Erythroblast (primary cell): ENCODE data around the gene TMEM234.
A peak's percentile ranks its signal among the peaks of the same experiment; 100 is the strongest.

Experiments
- DNase-seq, 2 experiments: peaks; one replicate each; lab custom pipeline; 2025; lab: John Stamatoyannopoulos, UW
- GATA1 ChIP-seq: IDR thresholded peaks from 2 replicates; pipeline ENCODE4 v1.6.1; 2011; ENCODE audit warnings: low read depth, mild to moderate bottlenecking, control low read depth, low read length, moderate library complexity
- POLR2A ChIP-seq: IDR thresholded peaks from 2 replicates; pipeline ENCODE4 v1.6.1; 2011; ENCODE audit warnings: mild to moderate bottlenecking, low read length

TMEM234 gene

GRCh38 chr1:32199717-32200072, 22.5 kb downstream of the TMEM234 start:
- peak; percentile 11 for TF ChIP-seq POLR2A
- TF ChIP-seq GATA1 = no peak
- no peak for DNase-seq

- TF ChIP-seq GATA1 (no peak), POLR2A (peak; percentile 16)
- no peak for DNase-seq
Observed at GRCh38 chr1:32199043-32199716, 23.0 kb downstream of the TMEM234 start.

GRCh38 chr1:32198237-32199042, 23.7 kb downstream of the TMEM234 start:
- no peak for TF ChIP-seq POLR2A
- TF ChIP-seq GATA1 = no peak
- DNase-seq = no peak

- DNase-seq = no peak
- TF ChIP-seq GATA1 (no peak), POLR2A (no peak)
Observed at GRCh38 chr1:32197837-32198236, 24.3 kb downstream of the TMEM234 start.

- TF ChIP-seq POLR2A = no peak
- no peak for TF ChIP-seq GATA1
- no peak for DNase-seq
Observed at GRCh38 chr1:32197074-32197473, 25.1 kb downstream of the TMEM234 start.

- no peak for DNase-seq
- TF ChIP-seq GATA1 = no peak
- TF ChIP-seq POLR2A = no peak
Observed at GRCh38 chr1:32195972-32196823, 26.0 kb downstream of the TMEM234 start.

- peak in 1 of 2 experiments; percentile 18 for DNase-seq
- TF ChIP-seq POLR2A (no peak), GATA1 (no peak)
Observed at GRCh38 chr1:32195531-32195930, 26.6 kb downstream of the TMEM234 start.

GRCh38 chr1:32194984-32195383, 27.2 kb downstream of the TMEM234 start:
- TF ChIP-seq POLR2A = no peak
- no peak for TF ChIP-seq GATA1
- DNase-seq = no peak

- no peak for DNase-seq
- TF ChIP-seq GATA1 (no peak), POLR2A (no peak)
Observed at GRCh38 chr1:32192220-32192948, 29.8 kb downstream of the TMEM234 start.

- DNase-seq = no peak
- TF ChIP-seq POLR2A (no peak), GATA1 (no peak)
Observed at GRCh38 chr1:32187850-32188249, 34.3 kb downstream of the TMEM234 start.

GRCh38 chr1:32186491-32186890, 35.7 kb downstream of the TMEM234 start:
- TF ChIP-seq POLR2A (no peak), GATA1 (no peak)
- DNase-seq = peak; percentile 21 to 34

- DNase-seq = peak in 1 of 2 experiments; percentile 28
- no peak for TF ChIP-seq POLR2A
- no peak for TF ChIP-seq GATA1
Observed at GRCh38 chr1:32186077-32186476, 36.1 kb downstream of the TMEM234 start.

- DNase-seq = no peak
- TF ChIP-seq POLR2A = no peak
- TF ChIP-seq GATA1 = no peak
Observed at GRCh38 chr1:32184650-32185049, 37.5 kb downstream of the TMEM234 start.
